OCI-M2 (cell line): ENCODE data around the gene KRT13.

Experiments
- DNase-seq: peaks from one replicate; lab custom pipeline; 2025; ENCODE audit not compliant: unreplicated experiment; lab: John Stamatoyannopoulos, UW

Gene KRT13

GRCh38 chr17:41537990-41538389, 32.6 kb upstream of the KRT13 start:
- no peak for DNase-seq

- DNase-seq: no peak
Observed at GRCh38 chr17:41537614-41537954, 32.2 kb upstream of the KRT13 start.

GRCh38 chr17:41536741-41537613, 31.6 kb upstream of the KRT13 start:
- no peak for DNase-seq

- no peak for DNase-seq
Observed at GRCh38 chr17:41535764-41536481, 30.5 kb upstream of the KRT13 start.

GRCh38 chr17:41534899-41535546, 29.6 kb upstream of the KRT13 start:
- no peak for DNase-seq

GRCh38 chr17:41533613-41534012, 28.2 kb upstream of the KRT13 start:
- no peak for DNase-seq

GRCh38 chr17:41532947-41533570, 27.6 kb upstream of the KRT13 start:
- DNase-seq: no peak

- no peak for DNase-seq
Observed at GRCh38 chr17:41531993-41532392, 26.6 kb upstream of the KRT13 start.

- no peak for DNase-seq
Observed at GRCh38 chr17:41530062-41531048, 24.9 kb upstream of the KRT13 start.

GRCh38 chr17:41529491-41529915, 24.1 kb upstream of the KRT13 start:
- DNase-seq: no peak

- no peak for DNase-seq
Observed at GRCh38 chr17:41528959-41529353, 23.5 kb upstream of the KRT13 start.

GRCh38 chr17:41527063-41528023, 21.9 kb upstream of the KRT13 start:
- DNase-seq: no peak

- no peak for DNase-seq
Observed at GRCh38 chr17:41524261-41524660, 18.8 kb upstream of the KRT13 start.

- DNase-seq: no peak
Observed at GRCh38 chr17:41523787-41524186, 18.4 kb upstream of the KRT13 start.

GRCh38 chr17:41523225-41523593, 17.8 kb upstream of the KRT13 start:
- no peak for DNase-seq

- DNase-seq: no peak
Observed at GRCh38 chr17:41522301-41523224, 17.2 kb upstream of the KRT13 start.

- no peak for DNase-seq
Observed at GRCh38 chr17:41521574-41522261, 16.3 kb upstream of the KRT13 start.
